ENCODE results near the gene EIF3I.
A peak's percentile ranks its signal among the peaks of the same experiment; 100 is the strongest.
"Not testable (repeated sequence)": the region's sequence is repeated elsewhere in the genome, so short reads cannot be mapped to it uniquely, and the experiment has no call there.

Gene EIF3I

DNA sequence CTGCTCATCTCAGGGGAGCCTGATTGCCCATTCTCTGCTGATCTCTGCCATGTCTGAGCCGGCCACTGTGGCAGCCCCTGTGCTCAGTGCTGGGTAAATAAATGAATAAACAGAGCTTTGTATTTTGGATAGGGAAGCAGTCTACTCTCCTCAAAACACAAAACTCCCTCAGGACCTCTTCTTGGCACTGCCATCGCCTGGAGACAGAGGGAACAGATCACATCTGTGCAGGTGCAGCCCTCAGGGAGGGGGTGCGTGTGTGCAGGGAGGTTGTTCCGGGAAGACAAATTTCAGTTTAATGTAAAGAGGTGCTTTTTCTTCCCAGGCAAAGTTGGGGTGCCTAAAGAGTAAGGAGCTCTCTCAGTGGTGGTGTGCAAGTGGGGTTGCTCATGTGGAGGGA, 17.1 kb downstream of the EIF3I start:
- DNase-seq, result no peak

DNA sequence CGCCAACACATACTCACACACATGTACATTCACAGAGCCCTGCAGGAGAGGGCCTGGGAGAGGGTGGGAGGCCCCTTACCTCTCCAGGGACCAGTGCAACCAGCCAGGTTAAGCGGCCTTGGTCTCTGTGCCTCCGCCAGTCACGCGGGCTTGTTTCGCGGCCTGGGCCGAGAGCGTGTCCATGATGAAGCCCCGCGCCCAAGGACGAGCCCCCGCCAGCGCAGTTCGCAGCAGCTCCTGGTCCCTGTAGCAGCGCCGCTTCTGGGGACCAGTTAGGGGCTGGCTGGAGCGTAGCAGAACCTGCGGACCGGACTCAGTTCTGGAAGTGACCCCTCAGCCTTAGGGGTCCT, 17.6 kb downstream of the EIF3I start:
- DNase-seq, result no peak

- DNase-seq, result peak; percentile 34
Measured at GRCh38 chr1:32240140-32240951, 18.1 kb downstream of the EIF3I start.

DNA sequence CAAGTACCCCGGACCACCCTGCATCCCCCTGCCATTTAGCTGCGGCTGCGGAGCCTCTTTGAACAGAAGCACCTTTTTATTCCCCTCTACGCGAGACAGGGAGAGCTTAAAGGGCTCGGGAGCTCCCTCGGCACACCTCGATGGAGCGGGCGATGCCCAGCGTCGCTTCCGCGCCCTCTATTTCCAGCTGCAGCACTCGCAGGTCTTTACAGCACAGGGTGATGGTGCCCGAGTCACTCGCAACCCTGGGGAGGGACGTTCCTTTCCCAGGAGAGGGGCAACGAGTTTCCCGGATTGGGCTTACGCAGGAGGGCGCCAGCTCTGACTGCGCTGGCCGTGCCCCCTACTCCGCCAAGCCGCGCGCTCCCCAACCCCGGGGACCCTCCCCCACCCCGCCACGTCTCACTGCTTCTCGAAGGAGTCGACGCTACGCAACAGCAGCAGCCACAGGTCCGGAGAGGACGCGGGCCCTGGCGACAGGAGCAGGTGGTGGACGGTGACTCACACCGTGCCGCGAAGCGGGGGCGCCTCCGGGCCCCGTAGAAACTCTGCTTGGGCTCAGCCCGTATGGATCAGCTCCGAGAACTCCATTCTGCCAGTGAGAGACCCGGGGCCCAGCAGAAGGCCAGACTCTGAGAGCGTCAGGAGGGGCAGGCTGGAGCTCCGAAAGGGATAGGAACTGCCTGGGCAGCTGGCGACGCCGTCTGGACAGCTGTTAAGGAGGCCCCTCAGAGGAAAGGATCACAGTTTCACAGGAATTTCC, 19.0 kb downstream of the EIF3I start:
- DNase-seq, result peak; percentile 49

DNA sequence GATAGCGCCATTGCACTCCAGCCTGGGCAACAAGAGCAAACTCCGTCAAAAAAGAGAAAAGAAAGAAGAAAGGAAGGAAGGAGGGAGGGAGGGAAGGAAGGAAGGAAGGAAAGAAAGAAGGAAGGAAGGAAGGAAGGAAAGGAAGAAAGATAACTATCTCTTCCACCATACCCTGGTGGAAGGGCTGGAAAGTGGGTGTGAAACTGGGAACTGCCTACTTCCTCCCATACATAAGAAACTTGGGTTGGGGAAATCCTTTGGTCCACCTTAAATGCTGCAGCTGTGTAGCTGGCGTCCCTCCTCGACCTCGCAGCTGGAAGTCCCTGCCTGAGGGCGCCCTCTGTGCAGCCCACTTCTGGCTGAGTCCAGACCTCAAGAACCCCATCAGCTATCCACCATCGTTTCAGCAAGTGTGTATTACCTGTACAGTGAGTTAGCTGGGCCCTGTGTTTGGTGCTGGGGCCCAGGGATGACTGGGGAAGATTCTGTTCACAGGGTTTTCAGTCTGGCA, 20.2 kb downstream of the EIF3I start:
- no peak for DNase-seq

GRCh38 chr1:32246888-32247273, 24.7 kb downstream of the EIF3I start, which contains the start of gene FAM167B:
FAM167B (plus strand) TSS chr1:32247222; CDS start chr1:32247422, 200 bp downstream.
- no peak for DNase-seq

- no peak for DNase-seq
Measured at GRCh38 chr1:32247452-32247851, 25.2 kb downstream of the EIF3I start.

GRCh38 chr1:32247983-32248889, 26.0 kb downstream of the EIF3I start:
- DNase-seq, result peak; percentile 80

- DNase-seq, result peak; percentile 75
Measured at GRCh38 chr1:32249831-32250525, 27.8 kb downstream of the EIF3I start.

GRCh38 chr1:32250893-32251716, 28.9 kb downstream of the EIF3I start, which contains the start of gene LCK:
LCK (plus strand) TSS chr1:32251265; CDS start chr1:32274330, 23,065 bp downstream.
- DNase-seq, result peak; percentile 69

GRCh38 chr1:32255072-32256071, 33.2 kb downstream of the EIF3I start:
- no peak for DNase-seq

DNA sequence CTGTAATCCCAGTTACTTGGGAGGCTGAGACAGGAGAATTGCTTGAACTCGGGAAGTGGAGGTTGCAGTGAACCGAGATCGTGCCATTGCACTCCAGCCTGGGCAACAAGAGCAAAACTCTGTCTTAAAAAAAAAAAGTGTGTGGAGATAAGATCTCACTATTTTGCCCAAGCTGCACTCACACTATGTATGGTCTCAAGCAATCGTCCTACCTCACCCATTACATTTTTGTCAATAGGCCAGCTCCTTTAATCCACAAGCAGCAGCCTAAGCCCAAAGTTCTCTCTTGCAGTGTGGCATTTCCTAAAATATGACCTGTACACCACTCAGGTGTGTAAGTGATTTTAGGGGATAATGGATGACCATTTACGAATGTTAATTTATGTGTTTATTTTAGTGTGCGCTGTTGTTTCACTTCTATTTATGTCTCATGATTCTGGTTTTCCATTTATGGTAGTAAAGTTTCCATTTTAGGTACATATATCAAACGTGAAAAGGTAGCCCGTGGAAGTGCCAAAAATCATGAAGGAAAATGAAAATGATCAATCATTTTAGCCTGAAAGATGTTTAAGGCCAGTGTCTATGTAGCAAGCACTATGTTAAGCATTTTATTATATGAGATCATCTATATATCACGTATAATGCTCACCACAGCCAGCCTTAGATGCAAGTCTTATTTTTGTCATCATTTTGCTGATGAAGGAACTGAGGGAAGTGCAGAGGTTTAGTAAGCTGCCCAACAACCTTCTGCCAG, 34.4 kb downstream of the EIF3I start:
- no peak for DNase-seq

DNA sequence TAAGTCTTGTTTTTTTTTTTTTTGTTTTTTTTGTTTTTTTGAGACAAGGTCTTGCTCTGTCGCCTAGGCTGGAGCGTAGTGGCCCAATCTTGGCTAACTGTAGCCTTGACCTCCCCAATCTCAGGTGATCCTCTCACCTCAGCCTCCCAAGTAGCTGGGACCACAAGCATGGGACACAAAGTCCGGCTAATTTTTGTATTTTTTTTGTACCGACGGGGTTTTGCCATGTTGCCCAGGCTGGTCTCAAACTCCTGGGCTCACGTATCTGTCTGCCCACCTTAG, 35.0 kb downstream of the EIF3I start:
- no peak for DNase-seq

GRCh38 chr1:32263236-32263593, 41.0 kb downstream of the EIF3I start:
- DNase-seq, result not testable (repeated sequence)

DNA sequence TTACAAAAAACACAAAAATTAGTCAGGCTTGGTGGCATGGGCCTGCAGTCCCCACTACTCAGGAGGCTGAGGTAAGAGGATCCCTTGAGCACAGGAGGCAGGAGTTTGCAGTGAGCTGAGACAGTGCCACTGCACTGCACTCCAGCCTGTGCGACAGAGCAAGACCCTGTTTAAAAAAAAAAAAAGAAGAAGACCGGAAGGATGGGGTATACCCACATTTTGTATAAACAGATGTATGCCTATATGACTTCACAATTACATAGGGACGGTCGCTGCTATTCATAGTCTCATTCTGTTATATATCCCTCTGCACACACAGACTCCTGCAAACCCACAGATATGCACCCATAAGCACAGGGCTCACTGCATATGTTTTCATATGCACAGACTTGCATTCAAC, 41.5 kb downstream of the EIF3I start:
- DNase-seq, result no peak

DNA sequence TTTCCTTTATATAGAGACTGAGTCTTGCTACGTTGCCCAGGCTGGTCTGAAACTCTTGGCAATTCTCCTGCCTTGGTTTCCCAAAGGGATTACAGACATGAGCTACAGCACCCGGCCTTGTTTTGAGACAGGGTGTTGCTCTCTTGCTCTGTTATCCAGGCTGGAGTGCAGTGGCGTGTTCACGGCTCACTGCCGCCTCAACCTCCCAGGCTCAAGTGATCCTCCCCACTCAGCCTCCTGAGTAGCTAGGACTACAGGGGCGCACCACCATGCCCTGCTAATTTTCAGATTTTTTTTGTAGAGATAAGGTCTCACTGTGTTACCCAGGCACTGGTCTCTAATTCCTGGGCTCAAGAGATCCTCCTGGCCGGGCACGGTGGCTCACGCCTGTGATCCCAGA, 43.6 kb downstream of the EIF3I start:
- no peak for DNase-seq

- DNase-seq, result no peak
Measured at GRCh38 chr1:32266921-32267591, 44.8 kb downstream of the EIF3I start.

DNA sequence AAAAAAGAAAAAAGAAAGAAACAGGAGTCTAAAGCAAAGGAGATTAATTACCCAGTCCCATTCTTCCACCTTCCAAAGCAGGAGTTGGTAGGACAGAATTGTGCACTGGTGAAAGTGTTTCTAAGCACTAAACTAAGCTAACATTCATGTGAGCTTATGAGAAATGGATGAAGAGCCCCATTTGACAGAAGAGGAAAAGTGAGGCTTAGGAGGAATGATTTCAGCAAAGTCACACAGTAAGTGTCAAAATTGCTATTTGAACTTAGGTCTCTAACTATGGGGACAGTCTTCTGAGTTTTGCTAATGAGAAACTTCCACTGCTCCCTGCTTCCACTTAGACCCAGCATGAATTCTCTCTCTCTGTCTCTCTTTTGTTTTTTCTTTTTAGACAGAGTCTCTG, 47.5 kb downstream of the EIF3I start:
- no peak for DNase-seq
